HL-60 (cell line): ENCODE measurements around the gene RANBP3.

Experiments
- CTCF ChIP-seq: IDR thresholded peaks from one replicate; pipeline ENCODE4 v1.5.1; 2011; ENCODE audit warnings: low read length, control low read depth, inconsistent platforms; ENCODE audit not compliant: insufficient read depth
- POLR2AphosphoS5 ChIP-seq: IDR thresholded peaks from 2 replicates; pipeline ENCODE4 v1.6.1; 2012; ENCODE audit warnings: low read depth
- SPI1 ChIP-seq: IDR thresholded peaks from 2 replicates; pipeline ENCODE4 v1.6.1; 2012; ENCODE audit warnings: low read depth, mild to moderate bottlenecking, borderline replicate concordance

GRCh38 chr19:5967571-5967970 is 10.4 kb downstream of the RANBP3 start:
- TF ChIP-seq CTCF: no peak
- no peak for TF ChIP-seq SPI1
- TF ChIP-seq POLR2AphosphoS5: no peak
